Thymus (tissue), 11 donors: ENCODE results near the gene BMP5. TPM values are rescaled to one million over a fixed set of nuclear protein-coding genes. Genes with fewer than 3 reads are reported as not detected.

Experiments
- DNase-seq, 9 donors: peaks; one replicate each; pipeline ENCODE4 v3.0.0-alpha.2; 2013; ENCODE audit warnings: low spot score in 9 of 9, low read depth in 6 of 9, missing footprints in 1 of 9
- H3K27ac ChIP-seq, 2 donors: one replicate each; pipeline ENCODE4 v1.5.1; 2013; ENCODE audit warnings: control low read depth in 1 of 2, low read depth in 1 of 2, low read length in 1 of 2, mild to moderate bottlenecking in 1 of 2, moderate library complexity in 1 of 2
- H3K27me3 ChIP-seq, 2 donors: one replicate each; pipeline ENCODE4 v1.5.1; 2013; ENCODE audit warnings: low read length in 1 of 2; ENCODE audit not compliant: control insufficient read depth in 2 of 2, insufficient read depth in 1 of 2
- H3K36me3 ChIP-seq, 2 donors: one replicate each; pipeline ENCODE4 v1.5.1; 2013; ENCODE audit warnings: low read length in 1 of 2, mild to moderate bottlenecking in 1 of 2, moderate library complexity in 1 of 2; ENCODE audit not compliant: control insufficient read depth in 2 of 2, insufficient read depth in 2 of 2
- H3K4me1 ChIP-seq, 2 donors: one replicate each; pipeline ENCODE4 v1.5.1; 2013; ENCODE audit warnings: low read length in 2 of 2; ENCODE audit not compliant: control insufficient read depth in 2 of 2, insufficient read depth in 2 of 2
- H3K4me3 ChIP-seq, 2 donors: one replicate each; pipeline ENCODE4 v1.5.1; 2013; ENCODE audit warnings: low read length in 2 of 2, control low read depth in 1 of 2, mild to moderate bottlenecking in 1 of 2
- H3K9me3 ChIP-seq, 2 donors: one replicate each; pipeline ENCODE4 v1.5.1; 2013; ENCODE audit warnings: low read length in 1 of 2, mild to moderate bottlenecking in 1 of 2; ENCODE audit not compliant: control insufficient read depth in 2 of 2, insufficient read depth in 1 of 2
- WGBS: extraction: QIAGEN DNeasy Blood & Tissue Kit; methylation state at CpG from one replicate; pipeline ENCODE4 v1.1.7; 2013; 5-methylcytosine and 5-hydroxymethylcytosine counted together
- polyA plus RNA-seq: library from polyadenylated mRNA; stranded (reverse); fragments of 200-250 nt; gene quantifications from one replicate; pipeline ENCODE4 v1.2.3, GENCODE V29; 2013
- total RNA-seq: library from RNA; stranded (reverse); fragments of 120-200 nt; gene quantifications from one replicate; pipeline ENCODE4 v1.2.4, GENCODE V29; 2013
- donor health status: healthy.

Gene BMP5
- total and polyA plus RNA-seq, 2 donors: 0.14 to 0.52 TPM

DNA sequence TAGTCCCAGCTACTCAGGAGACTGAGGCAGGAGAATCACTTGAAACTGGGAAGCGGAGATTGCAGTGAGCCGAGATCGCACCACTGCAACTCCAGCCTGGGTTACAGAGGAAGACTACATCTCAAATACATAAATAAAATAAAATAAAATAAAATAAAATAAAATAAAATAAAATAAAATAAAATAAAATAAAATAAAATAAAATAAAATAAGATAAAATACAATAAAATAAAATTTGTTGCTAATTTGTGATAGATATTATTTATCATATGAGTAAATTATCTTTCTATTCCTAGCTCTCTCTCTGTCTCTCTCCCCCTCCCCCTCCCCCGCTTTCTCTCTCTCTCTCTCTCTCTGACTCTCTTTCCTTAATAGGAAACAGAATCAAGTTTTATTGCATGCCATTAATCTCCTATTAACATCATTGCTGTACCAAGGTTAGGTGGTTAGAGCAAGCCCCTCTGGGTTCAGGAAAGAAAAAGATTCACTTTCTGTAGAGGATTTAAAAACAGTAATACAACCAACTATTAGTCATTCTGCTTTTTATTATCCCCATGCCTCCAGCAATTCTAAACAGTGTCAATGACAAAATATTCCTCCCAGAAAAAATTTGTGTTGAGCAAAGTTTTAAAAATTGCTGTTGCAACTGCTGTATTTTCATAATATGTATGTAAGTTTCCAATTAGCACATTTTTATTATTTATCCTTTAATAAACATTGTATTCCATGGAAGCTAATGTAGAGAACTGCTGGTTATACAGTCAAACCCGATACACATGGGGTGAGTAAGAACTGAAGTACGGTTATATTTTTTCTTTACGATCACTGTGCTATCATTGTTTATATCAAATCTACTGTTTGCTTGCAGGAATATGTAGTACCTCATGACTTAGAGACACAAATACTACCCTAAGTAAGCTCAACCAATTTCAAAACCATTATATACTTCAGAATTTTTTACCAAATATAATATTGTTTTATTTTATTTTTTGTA is 22.1 kb downstream of the BMP5 start:
- no peaks in the 10 kb centered on the region for H3K4me1 ChIP-seq
- no peak for DNase-seq
- 97% methylated on average over 7 of the region's 7 CpGs for WGBS

DNA sequence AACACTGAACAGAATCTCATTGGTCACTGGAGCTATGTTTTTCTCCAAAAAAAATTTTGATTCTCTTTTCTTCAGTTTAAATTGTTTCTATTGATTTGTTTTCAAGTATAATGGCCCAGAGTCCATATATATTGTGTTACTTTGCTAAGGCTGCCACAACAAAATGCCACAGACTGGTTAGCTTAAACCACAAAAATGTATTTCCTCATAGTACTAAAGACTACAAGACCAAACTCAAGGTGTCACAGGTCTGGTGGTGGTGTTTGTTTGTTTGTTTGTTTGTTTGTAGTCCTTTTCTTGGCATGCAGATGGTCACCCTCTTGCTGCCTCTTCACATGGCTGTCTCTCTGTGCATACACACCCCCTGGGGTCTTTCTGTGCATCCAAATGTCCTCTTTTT is 34.0 kb downstream of the BMP5 start:
- Histone ChIP-seq H3K4me3 (no peak overlapping the region), H3K4me1 (no peaks in the 10 kb centered on the region), H3K27ac (no peak overlapping the region), H3K36me3 (no peaks in the 10 kb centered on the region), H3K27me3 (no peaks in the 10 kb centered on the region), H3K9me3 (no peaks in the 10 kb centered on the region)
- no peak for DNase-seq

More for the DNA sequence above, 22.1 kb downstream of the BMP5 start:
- no peak overlapping the region for H3K27ac ChIP-seq
- H3K9me3 ChIP-seq: no peaks in the 10 kb centered on the region
- H3K36me3 ChIP-seq: no peaks in the 10 kb centered on the region
- H3K4me3 ChIP-seq: no peak overlapping the region
- no peaks in the 10 kb centered on the region for H3K27me3 ChIP-seq

DNA sequence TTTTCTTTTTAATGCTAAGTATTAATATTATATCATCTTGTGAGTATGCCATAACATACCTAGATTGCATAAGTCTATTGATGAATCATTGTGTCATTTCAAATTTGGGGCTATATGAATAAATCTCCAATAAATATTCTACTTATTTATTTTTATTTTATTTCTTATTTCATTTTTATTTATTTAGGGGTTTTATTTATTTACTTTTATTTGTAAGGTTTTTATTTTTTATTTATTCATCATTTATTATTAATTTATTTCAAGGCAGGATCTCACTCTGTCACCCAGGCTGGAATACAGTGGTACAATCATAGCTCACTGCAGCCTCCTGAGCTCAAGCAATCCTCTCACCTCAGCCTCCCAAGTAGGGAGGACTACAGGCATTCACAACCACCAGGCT is 36.3 kb downstream of the BMP5 start:
- Histone ChIP-seq H3K9me3 (no peaks in the 10 kb centered on the region), H3K36me3 (no peaks in the 10 kb centered on the region), H3K27ac (no peak overlapping the region), H3K4me1 (no peaks in the 10 kb centered on the region), H3K27me3 (no peaks in the 10 kb centered on the region), H3K4me3 (no peak overlapping the region)
- no peak for DNase-seq

DNA sequence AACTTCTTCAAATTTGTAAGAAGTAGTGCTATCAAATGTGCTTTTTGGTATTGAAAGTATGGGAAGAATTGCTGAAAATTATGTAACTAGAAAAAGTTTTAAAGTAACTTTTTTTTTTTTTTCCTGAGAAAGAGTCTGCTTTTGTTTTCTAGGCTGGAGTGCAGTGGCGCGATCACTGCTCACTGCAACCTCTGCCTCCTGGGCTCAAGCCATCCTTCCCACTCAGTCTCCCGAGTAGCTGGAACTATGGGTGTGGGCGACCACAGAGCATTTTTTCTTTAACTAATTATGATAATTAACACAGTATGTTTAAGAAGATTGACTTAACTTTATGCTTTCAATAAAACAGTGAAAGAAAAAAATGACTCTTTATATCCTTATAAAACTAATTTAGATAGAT is 38.4 kb downstream of the BMP5 start:
- Histone ChIP-seq H3K4me1 (no peaks in the 10 kb centered on the region), H3K27me3 (no peaks in the 10 kb centered on the region), H3K36me3 (no peaks in the 10 kb centered on the region), H3K9me3 (no peaks in the 10 kb centered on the region), H3K27ac (no peak overlapping the region), H3K4me3 (no peak overlapping the region)
- DNase-seq: no peak
- 99% methylated on average over 4 of the region's 4 CpGs for WGBS

DNA sequence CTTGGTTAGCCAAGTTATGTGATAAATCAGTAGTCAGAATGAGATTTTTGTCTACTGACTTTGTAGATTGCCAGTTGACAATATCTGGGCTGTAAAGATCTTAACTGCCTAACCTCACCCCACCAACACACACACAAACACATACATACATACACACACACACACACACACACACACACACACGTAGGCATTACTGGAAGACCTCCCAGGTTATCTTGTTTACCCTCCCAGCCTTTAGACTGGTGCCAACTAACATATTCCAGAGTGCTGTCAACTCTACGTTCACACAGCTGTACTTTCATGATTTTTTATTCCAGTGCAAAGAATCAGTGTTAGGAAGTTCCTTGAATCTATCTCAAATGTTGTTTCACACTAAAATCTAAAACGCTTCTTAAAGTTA is 38.9 kb downstream of the BMP5 start:
- Histone ChIP-seq H3K27ac (no peak overlapping the region), H3K27me3 (no peaks in the 10 kb centered on the region), H3K4me3 (no peak overlapping the region), H3K9me3 (no peaks in the 10 kb centered on the region), H3K4me1 (no peaks in the 10 kb centered on the region), H3K36me3 (no peaks in the 10 kb centered on the region)
- DNase-seq: no peak
- 80% methylated on average over 3 of the region's 3 CpGs for WGBS

DNA sequence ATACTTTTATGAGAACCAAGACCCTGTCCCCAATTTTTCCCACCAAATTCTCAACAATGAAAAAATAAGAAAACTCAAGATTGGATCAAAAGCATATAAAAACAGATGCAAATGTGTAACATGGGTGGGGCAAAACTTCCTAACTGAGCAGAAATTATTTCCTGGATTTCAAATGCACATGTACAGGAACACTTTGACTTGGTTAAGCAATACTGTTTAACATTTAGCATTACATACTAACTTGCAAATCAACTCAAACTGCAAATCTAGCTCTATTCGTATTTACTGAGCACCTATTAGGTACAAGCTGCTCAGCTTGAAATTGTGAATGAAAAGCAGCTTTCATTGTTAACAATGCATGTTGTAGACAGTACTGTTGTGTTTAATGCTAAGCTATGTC is 40.2 kb downstream of the BMP5 start:
- Histone ChIP-seq H3K4me3 (no peak overlapping the region), H3K9me3 (no peaks in the 10 kb centered on the region), H3K36me3 (no peaks in the 10 kb centered on the region), H3K27ac (no peak overlapping the region), H3K4me1 (no peaks in the 10 kb centered on the region), H3K27me3 (no peaks in the 10 kb centered on the region)
- WGBS: 87% methylated on average over 1 of the region's 1 CpG
- DNase-seq: no peak

DNA sequence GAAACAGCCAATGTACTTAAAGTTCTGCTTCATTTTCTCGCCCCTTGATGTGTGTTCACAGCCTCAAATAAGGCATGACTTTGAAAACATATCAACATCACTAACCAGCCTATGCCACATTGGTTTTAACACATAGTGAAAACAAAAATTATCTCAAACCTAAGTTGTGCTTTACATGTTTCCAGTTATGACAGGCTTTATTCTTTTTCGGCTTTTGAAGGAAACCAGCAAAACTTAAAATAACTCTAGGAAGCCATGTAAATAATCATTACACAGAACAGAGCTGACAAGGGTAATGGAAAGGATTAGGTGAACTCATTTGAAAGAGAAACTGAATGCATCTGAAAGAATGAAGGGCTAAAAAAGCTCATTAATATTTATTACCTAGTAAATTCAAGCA is 42.1 kb downstream of the BMP5 start:
- Histone ChIP-seq H3K4me1 (no peaks in the 10 kb centered on the region), H3K9me3 (no peaks in the 10 kb centered on the region), H3K27me3 (no peaks in the 10 kb centered on the region), H3K27ac (no peak overlapping the region), H3K4me3 (no peak overlapping the region), H3K36me3 (no peaks in the 10 kb centered on the region)
- 88% methylated on average over 2 of the region's 2 CpGs for WGBS
- no peak for DNase-seq

DNA sequence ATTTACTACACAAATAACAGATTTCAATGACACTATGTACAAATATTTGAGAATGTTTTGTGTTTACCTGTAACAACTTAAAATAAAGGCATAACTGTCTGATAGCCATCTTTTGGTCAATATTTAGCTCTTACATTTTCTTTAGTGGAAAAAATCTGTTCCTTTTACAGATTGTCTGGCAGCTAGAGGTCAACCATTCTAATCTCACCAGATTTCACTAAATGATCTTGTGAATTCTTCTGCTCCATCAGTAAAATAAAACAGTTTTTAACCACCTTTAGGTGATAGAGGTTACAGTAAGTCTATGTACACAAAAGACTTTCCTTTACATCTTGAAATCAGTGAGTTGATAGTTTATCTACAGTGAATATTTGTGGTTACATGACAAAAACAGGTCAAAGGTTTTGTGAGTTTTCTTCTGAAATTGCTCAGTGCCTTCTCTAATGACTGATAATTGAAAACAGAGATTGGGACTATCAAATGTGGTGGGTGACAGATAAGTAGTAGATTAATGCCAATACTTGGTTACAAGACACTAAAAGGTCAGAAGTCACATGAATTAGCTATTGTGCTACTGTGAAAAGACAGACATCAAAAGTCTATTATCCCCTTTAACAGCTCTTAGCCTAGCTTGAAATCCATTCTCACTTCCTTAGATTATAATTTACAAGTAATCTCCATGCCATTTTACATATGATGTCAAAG is 47.4 kb downstream of the BMP5 start:
- no peaks in the 10 kb centered on the region for H3K9me3 ChIP-seq
- no peak for DNase-seq
- H3K27ac ChIP-seq: no peak overlapping the region
- no peaks in the 10 kb centered on the region for H3K36me3 ChIP-seq
- no peak overlapping the region for H3K4me3 ChIP-seq
- H3K27me3 ChIP-seq: no peaks in the 10 kb centered on the region
- H3K4me1 ChIP-seq: no peaks in the 10 kb centered on the region

DNA sequence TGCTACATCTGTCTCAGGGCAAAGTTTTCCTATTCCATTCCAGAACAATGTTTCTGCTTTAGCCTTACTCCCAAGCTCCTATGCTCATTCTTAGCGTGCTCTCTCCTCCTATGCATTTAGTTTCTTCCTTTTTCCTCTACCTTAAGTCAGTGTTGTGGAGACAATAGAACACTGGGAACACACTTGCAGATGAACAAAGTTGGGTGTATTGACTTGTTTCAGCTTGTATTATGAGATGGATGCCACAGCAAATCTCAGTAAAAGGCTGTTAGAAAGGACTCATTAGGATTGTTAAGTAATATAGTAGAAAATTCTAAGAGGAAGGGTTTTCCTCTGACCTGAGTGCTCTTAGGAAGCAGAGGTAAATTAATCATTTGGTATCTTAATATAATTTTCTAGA is 48.4 kb downstream of the BMP5 start:
- H3K4me3 ChIP-seq: no peak overlapping the region
- H3K9me3 ChIP-seq: no peaks in the 10 kb centered on the region
- 79% methylated on average over 1 of the region's 1 CpG for WGBS
- H3K4me1 ChIP-seq: no peaks in the 10 kb centered on the region
- no peaks in the 10 kb centered on the region for H3K27me3 ChIP-seq
- no peak for DNase-seq
- H3K36me3 ChIP-seq: no peaks in the 10 kb centered on the region
- no peak overlapping the region for H3K27ac ChIP-seq
